Neural cell (in vitro differentiated cells): Measurements from ENCODE around the gene ACAP1. TPM values are rescaled to one million over a fixed set of nuclear protein-coding genes. Genes with fewer than 3 reads are reported as not detected.

Source experiments
- H2AFZ ChIP-seq: fragments of 200-600, 300-800 bp; sonication (generic), shearing (Covaris generic); 2 replicates; pipeline ENCODE4 v1.6.0; 2014; ENCODE audit warnings: low read depth, mild to moderate bottlenecking, antibody characterized with exemption, low read length, moderate library complexity
- H3F3A ChIP-seq: fragments of 200-600 bp; shearing (Covaris generic); 2 replicates; pipeline ENCODE4 v1.6.1; 2016; ENCODE audit warnings: mild to moderate bottlenecking, moderate library complexity, mixed read lengths, antibody characterized with exemption, low read length; ENCODE audit not compliant: insufficient read depth, poor library complexity, severe bottlenecking
- H3K27ac ChIP-seq: fragments of 200-600, 300-800 bp; sonication (generic), shearing (Covaris generic); 2 replicates; pipeline ENCODE4 v1.5.1; 2014; ENCODE audit warnings: mild to moderate bottlenecking, low read length, moderate library complexity
- H3K27me3 ChIP-seq: fragments of 300-800, 200-600 bp; sonication (generic), shearing (Covaris generic); 2 replicates; pipeline ENCODE4 v1.6.0; 2014; ENCODE audit warnings: mild to moderate bottlenecking, low read depth, low read length, moderate library complexity; ENCODE audit not compliant: insufficient read depth
- H3K36me3 ChIP-seq: fragments of 300-800, 200-600 bp; sonication (generic), shearing (Covaris generic); 2 replicates; pipeline ENCODE4 v1.5.1; 2014; ENCODE audit warnings: mild to moderate bottlenecking, antibody characterized with exemption, low read length, moderate library complexity; ENCODE audit not compliant: insufficient read depth
- H3K4me2 ChIP-seq: fragments of 300-800, 200-600 bp; sonication (generic), shearing (Covaris generic); 2 replicates; pipeline ENCODE4 v1.6.0; 2014; ENCODE audit warnings: mild to moderate bottlenecking, low read length
- H3K4me3 ChIP-seq: fragments of 300-800, 200-600 bp; sonication (generic), shearing (Covaris generic); 2 replicates; pipeline ENCODE4 v1.5.1; 2014; ENCODE audit warnings: mild to moderate bottlenecking, low read length, moderate library complexity
- H3K79me2 ChIP-seq: fragments of 200-600 bp; shearing (Covaris generic); replicated peaks from 2 replicates; pipeline ENCODE4 v1.6.0; 2014; ENCODE audit warnings: mild to moderate bottlenecking, low read length, moderate library complexity; ENCODE audit not compliant: insufficient read depth
- H3K9ac ChIP-seq: fragments of 300-800, 200-600 bp; sonication (generic), shearing (Covaris generic); 2 replicates; pipeline ENCODE4 v1.6.1; 2016; ENCODE audit warnings: mild to moderate bottlenecking, low read length, mixed read lengths
- H3K9me2 ChIP-seq: fragments of 200-600 bp; shearing (Covaris generic); 2 replicates; pipeline ENCODE4 v1.6.1; 2016; ENCODE audit warnings: mild to moderate bottlenecking, low read length, mixed read lengths; ENCODE audit not compliant: insufficient read depth
- H3K9me3 ChIP-seq: fragments of 200-600, 300-800 bp; sonication (generic), shearing (Covaris generic); 2 replicates; pipeline ENCODE4 v1.6.1; 2016; ENCODE audit warnings: mild to moderate bottlenecking, mixed run types, low read length, moderate library complexity, mixed read lengths
- H4K20me1 ChIP-seq: fragments of 200-600 bp; shearing (Covaris generic); 2 replicates; pipeline ENCODE4 v1.6.1; 2016; ENCODE audit warnings: mild to moderate bottlenecking, mixed run types; ENCODE audit not compliant: insufficient read depth
- CTCF ChIP-seq: fragments of 450-650 bp; IDR thresholded peaks from 2 replicates; pipeline ENCODE4 v1.5.1; 2014; ENCODE audit warnings: antibody characterized with exemption, mild to moderate bottlenecking, moderate library complexity; ENCODE audit not compliant: poor library complexity, severe bottlenecking
- EP300 ChIP-seq: fragments of 450-650 bp; conservative IDR thresholded peaks from 2 replicates; pipeline ENCODE4 v1.6.1; 2014; ENCODE audit warnings: antibody characterized with exemption, mild to moderate bottlenecking, moderate library complexity; ENCODE audit not compliant: poor library complexity, severe bottlenecking
- EZH2 ChIP-seq: fragments of 200-600, 300-800 bp; shearing (Covaris generic), sonication (generic); IDR thresholded peaks from 2 replicates; pipeline ENCODE4 v1.6.1; 2014; ENCODE audit warnings: antibody characterized with exemption, low read length, borderline replicate concordance, mild to moderate bottlenecking; ENCODE audit not compliant: insufficient read depth, poor library complexity, severe bottlenecking
- MXI1 ChIP-seq: fragments of 450-650 bp; conservative IDR thresholded peaks from 2 replicates; pipeline ENCODE4 v1.6.1; 2014; ENCODE audit warnings: antibody characterized with exemption, mild to moderate bottlenecking; ENCODE audit not compliant: poor library complexity, severe bottlenecking
- POLR2AphosphoS5 ChIP-seq: IDR thresholded peaks from 2 replicates; pipeline ENCODE4 v1.6.1; 2012
- RAD21 ChIP-seq: fragments of 450-650 bp; conservative IDR thresholded peaks from 2 replicates; pipeline ENCODE4 v1.6.1; 2014; ENCODE audit warnings: antibody characterized with exemption, mild to moderate bottlenecking, moderate library complexity
- TAF1 ChIP-seq: IDR thresholded peaks from 2 replicates; pipeline ENCODE4 v1.6.1; 2012; ENCODE audit warnings: low read depth
- polyA plus RNA-seq: library from polyadenylated mRNA; depleted of rRNA; stranded (reverse); fragments of >200 nt; gene quantifications from 2 replicates; pipeline ENCODE4 v1.2.3, GENCODE V29; 2014
- TF ChIP-seq, protein P1 (sequence below): IDR thresholded peaks from 2 replicates; pipeline ENCODE4 v1.6.1; 2012; ENCODE audit warnings: borderline replicate concordance

Gene ACAP1
- polyA plus RNA-seq, 1 donor from 2014 or later = 0.66 TPM

DNA sequence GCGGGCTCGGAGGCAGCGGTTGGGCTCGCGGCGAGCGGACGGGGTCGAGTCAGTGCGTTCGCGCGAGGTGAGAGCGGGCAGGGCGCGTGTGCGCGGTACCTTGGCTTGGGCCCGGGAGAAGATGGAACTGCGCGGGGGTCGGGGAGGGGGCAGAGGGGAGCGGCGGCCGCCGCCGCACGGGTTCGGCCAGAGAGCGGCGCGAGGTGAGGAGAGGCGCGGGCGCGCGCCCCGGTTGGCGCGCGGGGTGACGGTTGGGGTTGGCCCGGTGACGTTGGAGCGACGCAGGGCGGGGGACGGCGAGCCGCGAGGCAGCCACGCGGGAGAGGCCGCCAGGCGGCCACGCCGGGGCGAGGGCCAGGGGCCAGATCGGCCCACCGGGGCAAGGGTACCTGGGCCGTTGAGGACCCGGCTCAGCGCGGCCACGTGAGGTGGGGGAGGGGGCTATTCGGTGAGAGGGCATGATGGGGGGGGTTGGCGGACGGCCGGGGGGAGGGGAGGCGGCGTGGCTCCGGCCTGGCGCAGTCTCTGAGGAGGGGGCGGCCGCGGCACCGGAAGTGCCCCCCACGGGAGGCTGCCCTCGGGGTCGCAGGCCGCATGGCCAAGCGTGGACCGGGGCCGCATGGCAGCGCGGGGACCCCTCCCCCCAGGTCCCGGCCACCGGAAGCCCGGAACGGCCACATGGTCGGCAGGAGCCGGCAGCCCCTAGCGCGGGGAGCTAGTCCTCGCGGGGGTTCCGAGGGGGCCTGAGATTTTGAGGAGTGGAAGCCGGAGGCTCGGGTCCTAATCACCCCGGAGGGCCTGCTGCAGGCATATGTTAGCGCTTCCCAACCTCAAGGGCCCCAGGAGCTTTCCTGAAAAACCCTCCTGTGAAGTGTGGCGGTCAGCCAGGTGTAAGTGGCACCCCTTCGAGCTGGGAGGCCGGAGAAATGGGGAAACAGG lies 28.4 kb upstream of the ACAP1 start:
- TF ChIP-seq EZH2 (no peak), MXI1 (peak; percentile 60), RAD21 (peak; percentile 23), POLR2AphosphoS5 (peak; percentile 98), CTCF (no peak), TAF1 (peak; percentile 51), EP300 (peak; percentile 42)
- TF ChIP-seq, protein P1, sequence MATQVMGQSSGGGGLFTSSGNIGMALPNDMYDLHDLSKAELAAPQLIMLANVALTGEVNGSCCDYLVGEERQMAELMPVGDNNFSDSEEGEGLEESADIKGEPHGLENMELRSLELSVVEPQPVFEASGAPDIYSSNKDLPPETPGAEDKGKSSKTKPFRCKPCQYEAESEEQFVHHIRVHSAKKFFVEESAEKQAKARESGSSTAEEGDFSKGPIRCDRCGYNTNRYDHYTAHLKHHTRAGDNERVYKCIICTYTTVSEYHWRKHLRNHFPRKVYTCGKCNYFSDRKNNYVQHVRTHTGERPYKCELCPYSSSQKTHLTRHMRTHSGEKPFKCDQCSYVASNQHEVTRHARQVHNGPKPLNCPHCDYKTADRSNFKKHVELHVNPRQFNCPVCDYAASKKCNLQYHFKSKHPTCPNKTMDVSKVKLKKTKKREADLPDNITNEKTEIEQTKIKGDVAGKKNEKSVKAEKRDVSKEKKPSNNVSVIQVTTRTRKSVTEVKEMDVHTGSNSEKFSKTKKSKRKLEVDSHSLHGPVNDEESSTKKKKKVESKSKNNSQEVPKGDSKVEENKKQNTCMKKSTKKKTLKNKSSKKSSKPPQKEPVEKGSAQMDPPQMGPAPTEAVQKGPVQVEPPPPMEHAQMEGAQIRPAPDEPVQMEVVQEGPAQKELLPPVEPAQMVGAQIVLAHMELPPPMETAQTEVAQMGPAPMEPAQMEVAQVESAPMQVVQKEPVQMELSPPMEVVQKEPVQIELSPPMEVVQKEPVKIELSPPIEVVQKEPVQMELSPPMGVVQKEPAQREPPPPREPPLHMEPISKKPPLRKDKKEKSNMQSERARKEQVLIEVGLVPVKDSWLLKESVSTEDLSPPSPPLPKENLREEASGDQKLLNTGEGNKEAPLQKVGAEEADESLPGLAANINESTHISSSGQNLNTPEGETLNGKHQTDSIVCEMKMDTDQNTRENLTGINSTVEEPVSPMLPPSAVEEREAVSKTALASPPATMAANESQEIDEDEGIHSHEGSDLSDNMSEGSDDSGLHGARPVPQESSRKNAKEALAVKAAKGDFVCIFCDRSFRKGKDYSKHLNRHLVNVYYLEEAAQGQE = peak; percentile 47
- H4K20me1 ChIP-seq = peaks cover 12% of the 10 kb centered on the region
- peak overlapping the region; percentile 89 for H3K4me2 ChIP-seq
- peaks cover 29% of the 10 kb centered on the region for H3K79me2 ChIP-seq
- H3K4me3 ChIP-seq = peak overlapping the region; percentile 91
- H3K27ac ChIP-seq = peak overlapping the region; percentile 84
- H3K9me2 ChIP-seq = no peaks in the 10 kb centered on the region
- H3K36me3 ChIP-seq = no peaks in the 10 kb centered on the region
- no peaks in the 10 kb centered on the region for H3K27me3 ChIP-seq
- peak overlapping the region; percentile 86 for H3K9ac ChIP-seq
- H2AFZ ChIP-seq = no peak overlapping the region
- H3F3A ChIP-seq = no peaks in the 10 kb centered on the region
- no peaks in the 10 kb centered on the region for H3K9me3 ChIP-seq

GRCh38 chr17:7308625-7309433 lies 27.5 kb upstream of the ACAP1 start:
- Histone ChIP-seq H3K27ac (peak overlapping the region; percentile 84), H3K9me3 (no peaks in the 10 kb centered on the region), H3K4me2 (peak overlapping the region; percentile 89), H3F3A (no peaks in the 10 kb centered on the region), H3K79me2 (peaks cover 33% of the 10 kb centered on the region), H3K27me3 (no peaks in the 10 kb centered on the region), H3K9ac (peak overlapping the region; percentile 86), H3K9me2 (no peaks in the 10 kb centered on the region), H2AFZ (no peak overlapping the region), H3K36me3 (no peaks in the 10 kb centered on the region), H4K20me1 (peaks cover 12% of the 10 kb centered on the region), H3K4me3 (peak overlapping the region; percentile 91)
- TF ChIP-seq RAD21 = no peak
- TF ChIP-seq TAF1 = no peak
- TF ChIP-seq POLR2AphosphoS5 = no peak
